Measurements from ENCODE around the gene CCR6.

The CCR6 gene

DNA sequence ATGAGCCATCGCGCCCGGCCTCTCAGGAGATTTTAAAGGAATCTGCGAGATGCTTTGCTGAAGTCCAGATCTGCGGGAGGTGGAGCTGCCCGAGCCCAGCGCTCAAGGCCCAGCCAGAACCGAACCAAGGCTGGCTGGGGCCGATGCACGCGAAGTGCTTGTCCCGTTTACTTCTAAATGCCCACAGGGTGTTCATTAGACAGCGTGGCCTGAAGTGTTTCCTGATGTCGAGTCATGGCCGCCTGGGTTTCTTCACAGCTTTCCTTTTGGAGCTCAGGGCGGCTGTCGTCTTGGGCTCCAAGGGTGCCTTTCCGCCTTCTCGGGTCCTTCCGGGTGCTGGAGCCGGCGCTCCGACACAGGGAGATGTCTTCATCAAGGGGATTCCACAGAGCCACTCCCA lies 25.1 kb upstream of the CCR6 start:
- in situ Hi-C loops (cut with HindIII; ENCODE audit: low sequenced_read_pairs): no loop called here

DNA sequence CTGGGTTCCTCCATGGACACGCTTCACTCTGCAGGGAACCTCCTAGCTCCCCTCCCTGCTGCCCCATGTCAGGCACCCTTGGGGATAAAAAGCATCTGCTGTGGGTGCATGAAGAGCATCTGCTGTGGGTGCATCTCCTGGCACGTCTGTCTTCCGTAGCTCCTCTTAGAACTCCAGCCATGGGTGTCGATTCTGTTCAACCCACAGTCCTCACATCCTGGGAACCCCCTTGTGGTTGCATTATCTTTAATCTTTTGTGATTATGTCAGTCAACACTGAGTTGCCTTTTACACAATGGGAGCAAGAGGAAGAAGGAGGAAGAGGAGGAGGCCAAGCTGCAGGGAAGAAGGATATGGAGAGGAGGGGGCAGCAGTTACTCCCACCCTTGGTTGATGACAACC lies 24.1 kb upstream of the CCR6 start:
- in situ Hi-C loops (cut with HindIII; ENCODE audit: low sequenced_read_pairs): no loop called here

DNA sequence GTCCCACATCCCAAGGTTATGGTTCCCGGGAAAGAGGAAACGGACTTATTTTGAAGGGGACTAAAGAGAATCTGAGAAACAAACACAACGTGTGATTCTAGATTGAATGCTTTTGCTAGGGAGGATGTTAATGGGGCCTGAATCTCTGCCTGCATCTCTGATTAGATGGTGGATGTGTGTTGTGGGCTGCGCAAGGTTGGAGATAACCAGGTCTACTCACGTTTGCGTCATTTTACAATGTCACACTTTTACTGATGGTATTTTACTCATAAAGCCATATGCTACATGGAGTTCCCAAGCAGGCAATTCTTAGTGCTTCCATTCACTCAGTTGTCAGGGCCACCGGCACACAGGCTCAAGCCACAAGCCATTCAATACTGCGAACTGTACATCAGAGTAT lies 23.2 kb upstream of the CCR6 start:
- in situ Hi-C loops (cut with HindIII; ENCODE audit: low sequenced_read_pairs): no loop called here

DNA sequence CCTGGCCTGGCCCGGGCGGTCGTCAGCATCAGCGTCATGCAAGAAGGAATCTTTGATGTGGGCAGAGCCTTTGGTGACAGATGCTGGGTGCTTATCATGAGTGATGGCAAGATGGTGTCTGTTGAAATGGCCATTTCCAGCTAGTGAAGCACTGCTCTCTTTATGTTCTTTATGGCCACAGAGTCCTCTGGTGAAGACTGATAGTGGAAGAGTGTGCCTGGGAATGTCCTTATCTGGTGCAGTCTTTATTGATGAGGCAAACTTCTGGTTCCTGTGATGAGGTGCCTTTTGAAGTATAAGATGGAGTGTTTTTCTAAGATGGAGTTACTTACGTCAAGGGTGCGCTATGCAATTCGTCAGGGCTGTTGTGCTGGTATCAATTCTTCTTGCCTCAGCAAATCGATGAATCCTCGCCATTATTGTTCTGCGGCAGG lies 22.6 kb upstream of the CCR6 start:
- in situ Hi-C loops (cut with HindIII; ENCODE audit: low sequenced_read_pairs): no loop called here

DNA sequence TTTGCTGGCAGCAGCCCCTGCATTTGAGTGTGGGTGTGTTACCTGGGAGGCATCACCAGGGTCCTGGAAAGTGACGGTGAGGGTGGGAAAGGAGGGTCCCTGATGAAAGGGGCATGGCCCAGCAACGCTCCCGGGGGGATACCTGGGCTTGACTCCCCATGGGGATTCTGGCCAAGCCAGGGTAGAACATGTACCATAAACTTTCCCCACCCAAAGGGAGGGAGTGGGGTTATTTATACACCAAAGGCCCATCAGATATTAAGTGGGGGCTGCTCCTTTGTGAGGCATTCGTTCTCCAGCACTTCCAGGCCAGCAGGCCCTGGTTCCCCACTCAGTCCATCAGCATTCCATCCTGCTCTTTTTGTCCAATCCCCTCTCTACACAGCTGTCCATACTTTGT lies 20.6 kb upstream of the CCR6 start:
- in situ Hi-C loops (cut with HindIII; ENCODE audit: low sequenced_read_pairs): no loop called here

DNA sequence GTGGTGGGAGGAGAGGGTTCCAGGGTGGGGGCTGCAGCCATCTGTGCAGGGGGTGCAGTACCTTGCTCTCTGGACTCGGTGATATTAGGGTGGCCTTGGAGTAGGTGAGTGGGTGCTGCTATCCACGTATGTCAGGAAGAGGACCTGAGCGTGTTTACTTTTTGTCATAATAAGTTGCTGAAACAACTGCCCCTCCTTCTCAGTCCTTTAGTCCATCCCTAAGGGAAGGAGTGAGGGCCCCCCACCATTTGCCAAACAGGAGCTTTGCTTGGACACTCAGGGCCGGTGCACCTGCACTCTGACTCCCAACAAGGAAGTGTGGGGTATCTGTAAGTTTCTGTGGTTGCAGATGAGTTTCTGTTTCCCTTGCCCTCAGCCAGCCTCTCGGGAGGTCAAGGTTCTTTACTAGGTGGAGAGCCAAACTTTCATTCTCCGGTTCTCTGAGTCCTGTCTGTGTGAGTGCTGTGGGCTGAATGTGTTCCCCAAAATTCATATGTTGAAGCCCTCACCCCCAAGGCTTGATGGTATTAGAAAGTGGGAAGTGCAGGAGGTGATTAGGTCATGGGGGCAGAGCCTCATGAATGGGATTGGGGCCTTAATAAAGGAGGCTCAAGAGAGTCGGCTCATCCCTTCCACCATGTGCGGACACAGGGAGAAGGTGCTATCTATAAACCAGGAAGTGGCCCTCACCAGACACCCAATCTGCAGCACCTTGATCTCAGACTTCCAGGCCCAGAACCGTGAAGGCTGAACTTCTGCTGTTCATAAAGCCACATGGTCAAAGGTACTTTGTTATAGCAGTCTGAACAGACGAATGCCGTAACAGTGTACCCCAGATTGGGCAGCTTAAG lies 19.6 kb upstream of the CCR6 start:
- in situ Hi-C loops (cut with HindIII; ENCODE audit: low sequenced_read_pairs): no loop called here

DNA sequence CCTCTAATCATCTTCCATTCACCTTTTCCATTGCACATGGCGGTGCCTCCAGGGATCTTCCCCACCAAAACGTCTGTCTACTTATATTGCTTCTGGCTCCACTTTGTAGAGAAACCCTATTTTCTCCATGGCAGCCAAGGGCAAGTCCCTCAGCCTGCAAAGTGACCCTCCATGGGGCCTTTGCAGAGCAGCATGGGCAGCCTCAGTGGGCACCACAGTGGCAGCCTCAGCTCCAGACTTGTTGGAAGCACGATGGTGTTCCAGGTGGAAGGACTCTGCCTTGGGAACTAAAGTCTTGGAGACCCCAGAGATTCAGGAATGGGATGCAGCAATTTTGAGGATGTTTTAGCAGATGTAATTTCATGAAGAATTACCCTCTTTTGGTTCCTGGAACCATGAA lies 18.5 kb upstream of the CCR6 start:
- in situ Hi-C loops (cut with HindIII; ENCODE audit: low sequenced_read_pairs): no loop called here

DNA sequence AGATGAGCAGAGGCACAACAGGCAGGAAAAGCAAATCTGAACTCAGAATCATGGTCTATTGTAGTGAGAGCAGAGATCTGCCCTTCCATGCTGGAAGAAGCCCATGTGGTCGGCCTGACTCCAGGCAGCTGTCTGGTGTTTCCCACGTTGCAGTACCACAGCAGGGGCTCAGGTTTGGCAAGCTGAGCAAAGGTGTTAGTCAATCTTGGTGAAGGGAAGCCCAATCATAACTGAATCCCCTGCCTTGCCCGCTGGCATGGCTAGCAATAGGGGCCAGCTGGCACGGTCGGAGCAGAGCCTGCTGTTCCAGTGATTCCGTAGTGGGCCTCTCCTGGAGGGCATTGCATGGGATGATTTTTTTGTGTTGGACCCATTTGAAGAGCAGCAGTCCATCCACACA lies 17.8 kb upstream of the CCR6 start:
- in situ Hi-C loops (cut with HindIII; ENCODE audit: low sequenced_read_pairs): no loop called here

DNA sequence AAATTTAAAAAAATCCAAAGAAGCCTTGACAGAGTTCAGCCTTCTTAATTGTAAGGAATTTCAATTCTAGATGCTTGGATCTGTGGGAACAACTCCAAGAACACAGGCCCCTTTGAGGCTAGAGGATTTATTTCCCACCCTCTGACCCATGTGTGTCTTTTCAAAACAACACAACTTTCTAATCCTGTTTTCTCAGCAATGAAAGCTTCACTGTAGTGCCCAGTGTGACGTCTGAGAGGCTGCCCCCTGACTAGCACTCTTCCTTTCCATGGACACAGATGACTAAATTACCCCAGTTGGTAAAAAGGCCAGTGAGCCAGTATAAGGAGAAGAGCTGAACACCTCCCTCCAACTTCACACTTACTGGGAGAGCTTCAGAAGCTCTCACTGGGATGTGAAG lies 16.5 kb upstream of the CCR6 start:
- in situ Hi-C loops (cut with HindIII; ENCODE audit: low sequenced_read_pairs): no loop called here

DNA sequence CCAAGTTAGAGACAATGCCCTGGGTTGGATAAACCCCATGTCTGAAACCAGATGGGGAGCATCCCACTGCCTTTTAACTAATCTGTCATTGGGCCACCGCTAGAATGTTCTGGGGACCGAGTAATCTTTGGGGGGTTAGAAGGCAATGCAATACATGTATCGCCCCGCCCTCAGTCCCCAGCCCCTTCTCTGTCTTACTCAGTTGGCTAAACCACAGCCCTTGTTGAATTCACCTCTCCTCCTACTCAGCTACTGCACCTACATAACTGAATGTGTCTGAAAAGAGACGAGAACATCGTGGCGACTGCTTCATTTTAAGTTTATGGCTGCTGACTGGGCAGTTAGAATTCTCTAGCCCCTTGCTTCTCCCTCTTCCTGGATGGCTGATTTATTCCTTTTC lies 15.1 kb upstream of the CCR6 start:
- in situ Hi-C loops (cut with HindIII; ENCODE audit: low sequenced_read_pairs): no loop called here

DNA sequence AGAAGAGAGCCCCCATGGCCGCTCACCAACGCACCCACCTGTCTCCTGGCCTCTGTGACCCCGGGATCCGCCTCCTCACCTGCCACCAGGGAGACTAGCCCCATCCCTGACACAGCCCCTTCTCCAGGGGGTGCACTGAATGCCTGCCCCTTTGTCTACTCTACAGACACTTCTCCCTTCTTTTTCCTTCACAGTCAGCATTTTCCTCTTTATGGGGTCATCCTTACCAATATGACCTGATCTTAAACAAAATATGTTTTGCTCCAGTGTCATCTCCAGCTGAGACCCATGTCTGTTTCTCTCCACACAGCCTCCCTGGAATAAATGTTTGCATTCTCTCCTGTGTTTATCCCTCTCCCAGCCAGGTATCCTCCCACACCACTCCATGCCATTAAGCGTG lies 14.6 kb upstream of the CCR6 start:
- in situ Hi-C loops (cut with HindIII; ENCODE audit: low sequenced_read_pairs): no loop called here

DNA sequence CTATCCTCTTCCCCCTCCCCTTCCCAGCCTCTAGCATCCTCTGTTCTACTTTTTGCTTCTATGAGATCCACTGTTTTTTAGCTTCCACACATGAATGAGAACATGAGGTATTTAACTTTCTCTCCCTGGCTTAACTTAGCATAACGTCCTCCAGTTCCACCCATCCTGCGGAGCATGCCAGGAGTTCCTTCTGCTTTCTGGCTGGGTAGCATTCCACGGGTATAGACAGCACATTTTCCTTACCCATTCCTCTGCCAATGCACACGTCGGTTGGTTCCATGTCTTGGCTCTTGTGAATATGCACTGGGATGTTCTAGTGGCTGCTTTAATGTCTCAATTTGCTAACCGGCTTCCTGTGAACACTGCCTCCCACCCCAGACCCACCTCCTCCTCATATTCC lies 13.2 kb upstream of the CCR6 start:
- in situ Hi-C loops (cut with HindIII; ENCODE audit: low sequenced_read_pairs): no loop called here

DNA sequence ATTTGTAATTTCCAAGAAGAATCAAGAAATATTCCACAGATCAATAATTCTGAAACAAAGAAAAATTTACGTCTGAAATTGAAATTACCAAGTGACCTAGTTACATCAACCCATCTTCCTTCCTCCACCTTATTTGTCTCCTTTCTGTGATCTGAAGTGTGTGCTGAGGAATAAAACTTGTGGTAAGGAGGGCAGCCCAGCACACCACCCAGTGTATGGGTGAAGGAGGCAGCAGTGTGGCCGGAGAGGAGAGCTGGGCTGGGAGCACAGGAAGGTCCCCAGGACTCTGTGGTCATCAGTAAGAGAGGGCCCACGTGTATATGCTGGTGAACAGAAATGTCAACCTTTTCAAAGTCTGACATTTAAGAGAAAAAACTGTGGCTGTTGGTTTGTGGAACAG lies 11.3 kb upstream of the CCR6 start:
- in situ Hi-C loops (cut with HindIII; ENCODE audit: low sequenced_read_pairs): no loop called here

DNA sequence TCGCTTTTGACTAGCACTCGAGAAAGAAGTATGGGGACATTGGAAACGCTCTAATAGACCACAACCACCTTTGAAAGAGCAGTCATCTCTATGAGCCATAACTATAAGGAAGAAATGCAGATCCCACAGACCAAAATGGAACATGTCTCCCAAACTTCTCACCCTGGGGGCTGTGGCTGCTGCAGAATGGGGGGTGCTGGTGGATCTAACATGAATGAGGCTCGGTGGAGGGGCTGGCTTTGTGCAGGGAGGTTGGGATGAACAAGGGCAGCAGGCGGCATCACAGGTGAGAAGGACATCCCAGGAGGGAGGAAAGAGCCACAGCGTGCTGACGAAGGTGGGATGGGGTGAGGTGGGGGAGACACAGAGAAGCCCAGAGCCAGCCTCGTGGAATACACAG lies 10.5 kb upstream of the CCR6 start:
- in situ Hi-C loops (cut with HindIII; ENCODE audit: low sequenced_read_pairs): no loop called here

DNA sequence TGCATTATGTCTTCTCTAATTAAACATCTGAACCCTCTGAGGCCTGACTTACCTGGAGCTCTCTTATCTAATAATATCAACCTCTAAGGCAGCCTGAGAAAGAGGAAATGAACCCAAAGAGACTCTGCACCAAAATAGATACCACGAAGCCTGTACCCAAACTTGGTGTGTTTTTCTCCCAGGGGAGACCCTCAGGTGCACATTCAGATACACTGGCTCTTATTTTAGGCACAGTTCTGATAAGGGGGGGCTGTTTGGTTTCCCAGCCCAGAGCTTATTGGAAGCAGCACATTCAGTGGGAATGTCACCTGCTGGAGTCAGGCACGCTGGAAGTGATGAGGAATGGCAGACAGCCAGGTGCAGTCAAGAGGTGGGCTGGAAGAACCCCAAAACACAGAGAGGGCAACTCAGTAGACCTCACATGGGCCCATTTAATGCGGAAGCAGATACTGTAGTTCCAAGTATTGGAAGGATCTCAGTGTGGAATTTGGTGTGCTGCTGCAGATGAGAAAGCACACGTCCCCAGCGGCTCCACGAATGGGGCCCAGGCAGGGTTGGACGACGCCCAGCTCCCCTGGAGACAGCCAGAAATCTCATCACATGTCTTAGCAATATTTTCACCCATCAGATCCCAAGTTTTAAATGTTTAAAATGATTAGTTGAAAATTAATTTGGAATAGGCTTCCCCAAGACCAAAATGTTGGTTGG lies 9.7 kb upstream of the CCR6 start:
- in situ Hi-C loops (cut with HindIII; ENCODE audit: low sequenced_read_pairs): no loop called here

DNA sequence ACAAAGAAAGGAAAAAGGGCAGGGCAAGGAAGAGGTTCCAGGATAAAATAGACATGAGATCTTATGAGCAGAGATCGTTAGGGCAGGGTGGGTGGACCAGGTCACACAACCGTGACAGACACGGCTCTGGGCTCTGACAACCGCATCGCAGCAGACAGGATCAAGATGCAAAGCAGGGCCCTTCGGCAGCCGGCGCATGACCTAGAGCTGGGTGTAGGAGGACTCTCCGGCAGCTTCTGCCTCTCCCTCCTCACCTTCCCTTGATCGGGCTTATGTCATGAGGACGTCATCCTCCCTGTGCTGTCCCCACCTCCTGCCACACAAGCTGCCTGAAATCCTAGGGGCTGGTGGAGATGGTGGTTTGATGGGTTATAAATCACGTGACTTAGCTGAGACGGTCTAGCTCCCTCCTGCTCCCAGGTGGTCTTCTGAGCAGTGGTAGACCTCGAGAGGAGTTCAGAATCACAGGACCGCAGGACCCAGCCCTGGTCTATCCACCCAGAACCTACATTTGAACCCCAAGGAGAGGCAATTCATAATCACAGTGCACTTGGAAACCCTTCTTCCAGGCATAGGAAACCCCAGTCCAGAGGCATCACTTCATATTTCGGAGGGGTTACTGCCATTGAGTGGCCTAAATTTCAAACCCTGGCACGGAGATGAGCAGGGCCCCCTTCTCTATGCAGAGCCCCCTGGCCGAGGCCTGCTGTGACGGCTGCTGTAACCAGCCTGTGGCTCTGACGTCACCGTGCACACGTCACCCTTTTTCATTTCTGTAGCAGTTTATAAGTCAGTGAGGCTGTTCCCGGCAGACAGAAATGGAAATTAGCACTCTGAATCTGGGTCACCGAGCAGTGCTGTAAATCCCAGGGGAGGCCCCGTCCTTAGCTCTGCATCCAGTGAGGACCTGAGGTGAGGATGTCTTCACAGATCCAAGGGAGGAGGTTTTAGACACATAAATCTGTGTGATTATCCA lies 8.7 kb upstream of the CCR6 start:
- in situ Hi-C loops (cut with HindIII; ENCODE audit: low sequenced_read_pairs): no loop called here

DNA sequence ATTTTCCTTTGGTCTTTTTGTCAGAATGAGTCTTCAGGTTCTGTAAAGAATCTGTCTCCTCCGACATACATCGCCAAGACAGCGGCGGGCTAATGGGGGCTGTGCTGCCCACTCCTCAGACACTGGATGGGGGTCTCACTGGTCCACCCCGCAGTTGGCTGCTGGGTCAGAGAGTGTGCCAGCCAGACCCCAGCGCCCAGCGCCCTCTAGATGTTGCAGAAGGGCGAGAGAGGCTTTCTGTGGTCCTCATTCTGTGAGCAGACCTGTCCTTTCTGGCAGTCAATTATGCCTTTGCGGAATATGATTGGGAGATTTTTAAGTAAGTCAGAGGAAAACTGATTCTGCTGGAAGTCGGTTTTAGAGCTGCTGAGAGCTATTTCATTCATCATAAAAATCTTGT lies 7.8 kb upstream of the CCR6 start:
- in situ Hi-C loops (cut with HindIII; ENCODE audit: low sequenced_read_pairs): no loop called here

DNA sequence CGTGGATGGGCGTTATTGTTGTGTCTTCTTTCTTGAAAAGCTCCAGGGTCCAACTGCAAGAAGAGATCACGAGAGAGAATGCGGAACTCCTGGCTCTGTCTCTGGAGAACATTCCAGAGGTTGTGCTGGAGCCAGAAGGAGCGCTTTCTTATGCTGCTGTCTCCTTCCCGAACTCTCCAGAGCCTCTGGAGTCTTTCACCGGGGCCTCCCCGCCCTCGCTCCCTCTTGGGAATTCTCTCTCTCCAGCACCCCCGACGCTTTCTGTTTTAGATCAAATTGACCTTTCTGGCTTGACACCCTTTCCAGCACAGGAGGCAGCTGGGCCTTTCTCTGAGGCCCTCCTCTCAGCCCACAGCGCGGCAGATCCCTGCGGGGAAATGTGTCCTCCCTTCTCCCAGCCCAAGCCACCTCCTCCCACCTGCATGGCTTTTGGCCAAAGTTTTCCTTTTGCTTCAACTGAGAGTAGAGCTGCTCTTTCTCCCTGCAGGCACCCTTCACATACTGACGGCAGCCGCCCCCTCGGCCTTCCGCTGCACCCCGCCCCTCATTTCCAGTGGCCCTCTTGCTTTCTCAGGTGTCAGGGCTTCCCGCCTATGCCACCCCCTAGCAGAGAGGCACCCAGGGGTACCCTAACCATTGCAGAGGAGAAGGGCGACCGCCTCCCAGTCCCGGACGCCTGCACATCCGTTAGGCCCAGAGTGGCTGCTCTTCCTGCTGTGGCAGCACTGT lies 6.6 kb upstream of the CCR6 start:
- in situ Hi-C loops (cut with HindIII; ENCODE audit: low sequenced_read_pairs): no loop called here

DNA sequence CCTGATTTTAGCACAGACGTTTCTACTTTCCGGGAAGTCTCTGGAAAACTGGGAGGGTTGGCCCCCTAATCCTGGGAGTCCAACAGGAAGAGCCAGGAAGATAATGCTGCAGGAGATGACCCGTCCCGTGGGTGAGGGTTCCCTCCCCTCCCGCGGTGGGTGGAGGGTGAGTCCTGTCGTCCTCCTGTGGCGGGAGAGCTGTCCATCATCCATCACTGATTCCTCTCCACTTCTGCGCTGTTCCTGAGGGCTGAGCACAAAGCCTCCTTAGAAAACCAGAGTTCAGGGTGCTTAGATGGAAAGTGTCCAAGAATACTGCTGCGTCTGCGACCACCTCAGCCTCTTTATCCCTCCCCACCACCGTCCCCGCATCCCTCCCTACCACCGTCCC lies 6.1 kb upstream of the CCR6 start:
- in situ Hi-C loops (cut with HindIII; ENCODE audit: low sequenced_read_pairs): no loop called here

DNA sequence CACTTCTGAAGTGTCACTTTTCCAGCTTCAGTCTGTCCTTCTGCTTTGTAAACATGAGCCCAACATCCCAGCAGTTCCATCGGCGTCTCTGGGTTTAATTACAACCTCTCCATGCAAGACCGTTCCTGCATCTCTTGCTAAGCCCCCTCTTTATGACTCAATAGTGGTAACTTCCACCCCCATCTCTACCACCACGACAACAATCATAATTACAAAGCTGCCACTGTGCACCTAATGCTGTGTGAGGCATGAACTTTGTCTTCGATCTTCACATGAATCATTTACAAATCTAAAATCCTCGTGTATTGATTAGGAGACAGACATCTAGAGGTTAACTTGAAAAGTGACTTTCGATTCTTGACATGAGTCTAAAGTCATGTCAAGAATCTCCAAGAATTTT lies 4.9 kb upstream of the CCR6 start:
- in situ Hi-C loops (cut with HindIII; ENCODE audit: low sequenced_read_pairs): no loop called here

DNA sequence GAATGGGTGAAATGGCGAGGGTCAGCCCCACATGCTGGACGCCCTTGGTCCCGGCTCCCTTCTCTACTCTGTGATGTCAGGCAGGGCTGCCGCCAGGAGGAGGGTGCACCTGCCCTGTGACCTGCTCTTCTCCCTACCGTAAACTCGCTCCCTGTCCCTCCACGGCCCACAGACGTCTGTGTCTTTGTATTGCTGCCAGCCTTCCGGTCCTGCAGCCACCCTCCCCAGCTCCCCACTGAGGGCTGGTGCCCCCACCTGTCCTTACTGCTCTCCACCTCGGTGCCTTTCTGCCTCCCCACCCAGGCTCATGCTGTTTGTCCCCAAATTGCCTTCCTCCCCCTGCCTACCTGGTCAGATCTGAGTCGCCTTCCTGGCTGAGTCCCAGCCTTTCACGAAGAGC lies 4.1 kb upstream of the CCR6 start:
- in situ Hi-C loops (cut with HindIII; ENCODE audit: low sequenced_read_pairs): no loop called here

All from DLD1 (cell line).